CD8-positive, alpha-beta memory T cell (primary cell): Measurements from ENCODE around the gene AFG3L2. TPM values are rescaled to one million over a fixed set of nuclear protein-coding genes. Genes with fewer than 3 reads are reported as not detected.

ENCODE experiments used
- CTCF ChIA-PET: fragments of 350-600 bp; sonication (Branson Sonifier 250); formaldehyde crosslinking; loops from one replicate; lab custom pipeline; 2021; ENCODE audit warnings: antibody characterized with exemption; lab: Charles Lee
- POLR2A ChIA-PET: fragments of 350-600 bp; sonication (Branson Sonifier 250); formaldehyde crosslinking; loops from one replicate; lab custom pipeline; 2021; ENCODE audit warnings: antibody characterized with exemption; lab: Charles Lee
- DNase-seq, 5 donors: peaks; one replicate each; pipeline versions ENCODE4 v3.0.0 to v3.0.0-alpha.2; 2020 to 2022; ENCODE audit warnings: mixed read lengths in 1 of 5
- H3K27ac ChIP-seq: one replicate; pipeline ENCODE4 v1.7.0; 2013; ENCODE audit warnings: low read depth, mild to moderate bottlenecking, low read length, moderate library complexity
- H3K27me3 ChIP-seq: 2 replicates; pipeline ENCODE4 v1.7.0; 2013; ENCODE audit warnings: low read length, mild to moderate bottlenecking; ENCODE audit not compliant: insufficient read depth, poor library complexity, severe bottlenecking
- H3K36me3 ChIP-seq: 2 replicates; pipeline ENCODE4 v1.7.0; 2013; ENCODE audit warnings: mild to moderate bottlenecking, low read length, moderate library complexity; ENCODE audit not compliant: insufficient read depth
- H3K4me1 ChIP-seq: 2 replicates; pipeline ENCODE4 v1.7.0; 2013; ENCODE audit warnings: mild to moderate bottlenecking, low read length, moderate library complexity; ENCODE audit not compliant: insufficient read depth
- H3K4me3 ChIP-seq: 2 replicates; pipeline ENCODE4 v1.7.0; 2013; ENCODE audit warnings: mild to moderate bottlenecking, low read length
- H3K9me3 ChIP-seq: 2 replicates; pipeline ENCODE4 v1.7.0; 2013; ENCODE audit warnings: mild to moderate bottlenecking, low read length
- H3K27ac Mint-ChIP-seq, 8 donors: one replicate each; pipeline ENCODE4 v1.8.0; 2020 to 2021; ENCODE audit warnings: mixed read lengths in 8 of 8, mild to moderate bottlenecking in 6 of 8, inconsistent platforms in 3 of 8, moderate library complexity in 3 of 8
- H3K27me3 Mint-ChIP-seq, 2 donors: one replicate each; pipeline ENCODE4 v1.8.0; 2020 to 2021; ENCODE audit warnings: mixed read lengths in 2 of 2, mild to moderate bottlenecking in 1 of 2, moderate library complexity in 1 of 2
- H3K36me3 Mint-ChIP-seq, 3 donors: one replicate each; pipeline ENCODE4 v1.8.0; 2020 to 2021; ENCODE audit warnings: mixed read lengths in 3 of 3, inconsistent platforms in 1 of 3, mild to moderate bottlenecking in 1 of 3
- H3K4me1 Mint-ChIP-seq, 3 donors: one replicate each; pipeline ENCODE4 v1.8.0; 2020 to 2021; ENCODE audit warnings: mixed read lengths in 3 of 3, inconsistent platforms in 1 of 3, mild to moderate bottlenecking in 1 of 3
- H3K4me3 Mint-ChIP-seq, 7 donors: one replicate each; pipeline ENCODE4 v1.8.0; 2020 to 2021; ENCODE audit warnings: mixed read lengths in 7 of 7, mild to moderate bottlenecking in 6 of 7, moderate library complexity in 4 of 7, inconsistent platforms in 2 of 7
- H3K9me3 Mint-ChIP-seq, 5 donors: one replicate each; pipeline ENCODE4 v1.8.0; 2020 to 2022; ENCODE audit warnings: mixed read lengths in 5 of 5, mild to moderate bottlenecking in 3 of 5, moderate library complexity in 2 of 5, inconsistent platforms in 1 of 5
- polyA plus RNA-seq: library from polyadenylated mRNA; unstranded; fragments of 300-500 nt; fragmentation: Illumina TruSeq; gene quantifications from one replicate; pipeline ENCODE4 v1.2.3, GENCODE V29; 2021
- total RNA-seq, 2 experiments: library from RNA; stranded (reverse); gene quantifications; one replicate each; pipeline ENCODE4 v1.2.3, GENCODE V29; 2021

The AFG3L2 gene
- total and polyA plus RNA-seq, 3 experiments from 2014 or later = 38.4 to 75.8 (median 75.6) TPM

GRCh38 chr18:12377556-12378197 lies 650 bp upstream of the AFG3L2 start:
- DNase-seq = no peak
- Mint-ChIP-seq H3K27me3 (no peaks in the 10 kb centered on the region), H3K9me3 (peaks cover 0 to 4% (median 0%) of the 10 kb centered on the region in 5 donors), H3K4me3 (peak overlapping the region; percentile 83 to 92 (median 88)), H3K27ac (peak overlapping the region; percentile 64 to 97 (median 92)), H3K4me1 (peaks cover 38 to 46% (median 41%) of the 10 kb centered on the region in 3 donors), H3K36me3 (peaks cover 0 to 9% (median 3%) of the 10 kb centered on the region in 3 donors)
- peaks cover 41% of the 10 kb centered on the region for H3K4me1 ChIP-seq
- CTCF ChIA-PET = interaction anchor here (0.8 to 3.1 kb wide), 5 partner anchors 14 to 557 kb away, joined by 3 to 19 read pairs (median 3); partner anchors contain the start of genes CEP76, PRELID3A and PSMG2
- no peaks in the 10 kb centered on the region for H3K36me3 ChIP-seq
- H3K27me3 ChIP-seq = no peaks in the 10 kb centered on the region
- no peaks in the 10 kb centered on the region for H3K9me3 ChIP-seq
- POLR2A ChIA-PET = interaction anchor here (0.9 to 1.6 kb wide), 10 partner anchors 29 to 760 kb away, joined by 3 to 24 read pairs (median 8); partner anchors contain the start of genes CEP192, CEP76, PRELID3A and PSMG2
- H3K4me3 ChIP-seq = peak overlapping the region; percentile 89
- H3K27ac ChIP-seq = peak overlapping the region; percentile 35

- Mint-ChIP-seq H3K27me3 (no peaks in the 10 kb centered on the region), H3K4me1 (peaks cover 49 to 57% (median 53%) of the 10 kb centered on the region in 3 donors), H3K27ac (peak overlapping the region; percentile 88 to 98 (median 95)), H3K4me3 (peak overlapping the region; percentile 88 to 96 (median 89)), H3K9me3 (peaks cover 0 to 2% (median 0%) of the 10 kb centered on the region in 5 donors), H3K36me3 (peaks cover 0 to 15% (median 3%) of the 10 kb centered on the region in 3 donors)
- CTCF ChIA-PET = interaction anchor here (1.3 to 3.1 kb wide), 4 partner anchors 9 to 329 kb away, joined by 3 to 19 read pairs (median 5); partner anchors contain the start of genes CEP76 and PSMG2
- H3K27me3 ChIP-seq = no peaks in the 10 kb centered on the region
- no peaks in the 10 kb centered on the region for H3K36me3 ChIP-seq
- peak overlapping the region; percentile 84 for H3K4me3 ChIP-seq
- H3K4me1 ChIP-seq = peaks cover 52% of the 10 kb centered on the region
- peak overlapping the region; percentile 95 for H3K27ac ChIP-seq
- H3K9me3 ChIP-seq = no peaks in the 10 kb centered on the region
- POLR2A ChIA-PET = interaction anchor here (0.6 to 1.6 kb wide), 10 partner anchors 30 to 762 kb away, joined by 3 to 24 read pairs (median 7); partner anchors contain the start of genes CEP192, PRELID3A, PTPN2 and SEH1L
- peak in 1 of 5 donors; percentile 5 for DNase-seq
Observed at GRCh38 chr18:12376034-12376753, 833 bp downstream of the AFG3L2 start.

- Mint-ChIP-seq H3K27me3 (no peaks in the 10 kb centered on the region), H3K4me3 (peak overlapping the region in 6 of 7 donors; percentile 32 to 96 (median 66)), H3K36me3 (peaks cover 3 to 21% (median 6%) of the 10 kb centered on the region in 3 donors), H3K9me3 (peaks cover 0 to 2% (median 0%) of the 10 kb centered on the region in 5 donors), H3K27ac (peak overlapping the region in 3 of 8 donors; percentile 12 to 83 (median 47)), H3K4me1 (peaks cover 52 to 62% (median 55%) of the 10 kb centered on the region in 3 donors)
- Histone ChIP-seq H3K27me3 (no peaks in the 10 kb centered on the region), H3K27ac (no peak overlapping the region), H3K9me3 (no peaks in the 10 kb centered on the region), H3K4me1 (peaks cover 52% of the 10 kb centered on the region), H3K36me3 (no peaks in the 10 kb centered on the region), H3K4me3 (no peak overlapping the region)
- CTCF ChIA-PET = no interaction called here
- DNase-seq = no peak
- POLR2A ChIA-PET = no interaction called here
Observed at GRCh38 chr18:12374401-12374800, 2.6 kb downstream of the AFG3L2 start.

GRCh38 chr18:12373771-12374116 lies 3.3 kb downstream of the AFG3L2 start:
- no peak for DNase-seq
- H3K4me1 Mint-ChIP-seq = peaks cover 54 to 62% (median 58%) of the 10 kb centered on the region in 3 donors
- no peaks in the 10 kb centered on the region for H3K9me3 ChIP-seq
- H3K27ac ChIP-seq = no peak overlapping the region
- ChIA-PET POLR2A (no interaction called here), CTCF (no interaction called here)
- no peaks in the 10 kb centered on the region for H3K27me3 Mint-ChIP-seq
- peak overlapping the region in 1 of 7 donors; percentile 96 for H3K4me3 Mint-ChIP-seq
- no peak overlapping the region for H3K4me3 ChIP-seq
- H3K27ac Mint-ChIP-seq = peak overlapping the region in 3 of 8 donors; percentile 7 to 56 (median 26)
- H3K27me3 ChIP-seq = no peaks in the 10 kb centered on the region
- H3K4me1 ChIP-seq = peaks cover 52% of the 10 kb centered on the region
- H3K9me3 Mint-ChIP-seq = no peaks in the 10 kb centered on the region
- H3K36me3 Mint-ChIP-seq = peaks cover 3 to 28% (median 6%) of the 10 kb centered on the region in 3 donors
- H3K36me3 ChIP-seq = no peaks in the 10 kb centered on the region

- H3K4me1 ChIP-seq = peaks cover 52% of the 10 kb centered on the region
Observed at GRCh38 chr18:12373116-12373770, 3.8 kb downstream of the AFG3L2 start.

GRCh38 chr18:12372406-12372805 lies 4.6 kb downstream of the AFG3L2 start:
- Histone ChIP-seq H3K27ac (no peak overlapping the region), H3K9me3 (no peaks in the 10 kb centered on the region), H3K27me3 (no peaks in the 10 kb centered on the region), H3K4me3 (no peak overlapping the region), H3K4me1 (peaks cover 45% of the 10 kb centered on the region), H3K36me3 (peaks cover 2% of the 10 kb centered on the region)
- ChIA-PET POLR2A (no interaction called here), CTCF (no interaction called here)
- Mint-ChIP-seq H3K27ac (no peak overlapping the region), H3K4me1 (peaks cover 47 to 56% (median 52%) of the 10 kb centered on the region in 3 donors), H3K27me3 (no peaks in the 10 kb centered on the region), H3K4me3 (peak overlapping the region in 1 of 7 donors; percentile 45), H3K36me3 (peaks cover 3 to 36% (median 6%) of the 10 kb centered on the region in 3 donors), H3K9me3 (no peaks in the 10 kb centered on the region)
- DNase-seq = no peak

More at GRCh38 chr18:12373116-12373770, 3.8 kb downstream of the AFG3L2 start:
- H3K4me3 ChIP-seq = no peak overlapping the region
- H3K9me3 Mint-ChIP-seq = no peaks in the 10 kb centered on the region
- no peak overlapping the region for H3K27ac ChIP-seq
- no peaks in the 10 kb centered on the region for H3K9me3 ChIP-seq
- ChIA-PET POLR2A (no interaction called here), CTCF (no interaction called here)
- H3K36me3 Mint-ChIP-seq = peaks cover 3 to 31% (median 6%) of the 10 kb centered on the region in 3 donors
- peak overlapping the region in 1 of 7 donors; percentile 45 for H3K4me3 Mint-ChIP-seq
- peaks cover 54 to 62% (median 58%) of the 10 kb centered on the region in 3 donors for H3K4me1 Mint-ChIP-seq
- H3K27ac Mint-ChIP-seq = peak overlapping the region in 2 of 8 donors; percentile 26 to 32
- DNase-seq = no peak
- H3K27me3 Mint-ChIP-seq = no peaks in the 10 kb centered on the region
- H3K36me3 ChIP-seq = no peaks in the 10 kb centered on the region
- H3K27me3 ChIP-seq = no peaks in the 10 kb centered on the region

- no peak overlapping the region for H3K27ac ChIP-seq
- CTCF ChIA-PET = no interaction called here
- H3K9me3 Mint-ChIP-seq = no peaks in the 10 kb centered on the region
- H3K36me3 ChIP-seq = peaks cover 10% of the 10 kb centered on the region
- peak overlapping the region in 5 of 8 donors; percentile 6 to 61 (median 36) for H3K27ac Mint-ChIP-seq
- no peak overlapping the region for H3K4me3 ChIP-seq
- no peaks in the 10 kb centered on the region for H3K27me3 ChIP-seq
- H3K4me1 Mint-ChIP-seq = peaks cover 51 to 55% (median 55%) of the 10 kb centered on the region in 3 donors
- DNase-seq = no peak
- no peaks in the 10 kb centered on the region for H3K9me3 ChIP-seq
- H3K36me3 Mint-ChIP-seq = peaks cover 8 to 44% (median 12%) of the 10 kb centered on the region in 3 donors
- POLR2A ChIA-PET = no interaction called here
- H3K4me3 Mint-ChIP-seq = peak overlapping the region in 1 of 7 donors; percentile 37
- H3K4me1 ChIP-seq = peaks cover 45% of the 10 kb centered on the region
- H3K27me3 Mint-ChIP-seq = no peaks in the 10 kb centered on the region
Observed at GRCh38 chr18:12371590-12371989, 5.4 kb downstream of the AFG3L2 start.
